H9 (cell line): Measurements from ENCODE around the gene CORO7. TPM values are rescaled to one million over a fixed set of nuclear protein-coding genes. Genes with fewer than 3 reads are reported as not detected.
A peak's percentile ranks its signal among the peaks of the same experiment; 100 is the strongest.

Source experiments
- DNase-seq: peaks from one replicate; pipeline ENCODE4 v3.0.0-alpha.2; 2017
- H2AFZ ChIP-seq: one replicate; pipeline ENCODE4 v1.6.1; 2013; ENCODE audit warnings: mild to moderate bottlenecking, low read length, control low read depth, moderate library complexity
- H2AK5ac ChIP-seq: 2 replicates; pipeline ENCODE4 v1.6.1; 2013; ENCODE audit warnings: low read length, control low read depth, mixed read lengths; ENCODE audit not compliant: insufficient read length
- H2BK120ac ChIP-seq: one replicate; pipeline ENCODE4 v1.6.1; 2013; ENCODE audit warnings: low read depth, mild to moderate bottlenecking, low read length, control low read depth, inconsistent platforms; ENCODE audit not compliant: poor library complexity, severe bottlenecking
- H2BK12ac ChIP-seq: 2 replicates; pipeline ENCODE4 v1.6.1; 2013; ENCODE audit warnings: low read length, control low read depth, mixed read lengths, low read depth; ENCODE audit not compliant: insufficient read length
- H2BK15ac ChIP-seq: 2 replicates; pipeline ENCODE4 v1.6.1; 2013; ENCODE audit warnings: low read depth, low read length, control low read depth
- H2BK20ac ChIP-seq: one replicate; pipeline ENCODE4 v1.6.1; 2013; ENCODE audit warnings: low read depth, mild to moderate bottlenecking, low read length, control low read depth, inconsistent platforms; ENCODE audit not compliant: poor library complexity, severe bottlenecking
- H2BK5ac ChIP-seq: 2 replicates; pipeline ENCODE4 v1.6.1; 2013; ENCODE audit warnings: low read length, control low read depth, mixed read lengths; ENCODE audit not compliant: insufficient read length
- H3K14ac ChIP-seq: 2 replicates; pipeline ENCODE4 v1.6.1; 2013; ENCODE audit warnings: low read length, control low read depth; ENCODE audit not compliant: insufficient read depth
- H3K18ac ChIP-seq: 2 replicates; pipeline ENCODE4 v1.6.1; 2013; ENCODE audit warnings: low read depth, mild to moderate bottlenecking, mixed read lengths, low read length, control low read depth; ENCODE audit not compliant: insufficient read length
- H3K23ac ChIP-seq: 2 replicates; pipeline ENCODE4 v1.6.1; 2013; ENCODE audit warnings: low read length, control low read depth, mixed read lengths, low read depth; ENCODE audit not compliant: insufficient read length
- H3K23me2 ChIP-seq: 2 replicates; pipeline ENCODE4 v1.6.1; 2013; ENCODE audit warnings: low read depth, mild to moderate bottlenecking, mixed read lengths, low read length, control low read depth; ENCODE audit not compliant: insufficient read length, poor library complexity, severe bottlenecking
- H3K27ac ChIP-seq: 2 replicates; pipeline ENCODE4 v1.5.1; 2013; ENCODE audit warnings: low read length, control low read depth, mixed read lengths, low read depth; ENCODE audit not compliant: insufficient read length
- H3K27me3 ChIP-seq: 2 replicates; pipeline ENCODE4 v1.6.1; 2013; ENCODE audit warnings: low read length, control low read depth, inconsistent platforms; ENCODE audit not compliant: insufficient read depth
- H3K4ac ChIP-seq: 2 replicates; pipeline ENCODE4 v1.6.1; 2013; ENCODE audit warnings: low read depth, mild to moderate bottlenecking, control low read depth, inconsistent platforms, low read length, moderate library complexity
- H3K4me1 ChIP-seq: 2 replicates; pipeline ENCODE4 v1.6.1; 2013; ENCODE audit warnings: low read length, control low read depth, inconsistent platforms; ENCODE audit not compliant: insufficient read depth
- H3K4me2 ChIP-seq: 2 replicates; pipeline ENCODE4 v1.6.1; 2013; ENCODE audit warnings: low read length, control low read depth, mixed read lengths; ENCODE audit not compliant: insufficient read length, insufficient read depth
- H3K56ac ChIP-seq: 2 replicates; pipeline ENCODE4 v1.6.1; 2013; ENCODE audit warnings: low read depth, mild to moderate bottlenecking, mixed read lengths, low read length, control low read depth; ENCODE audit not compliant: insufficient read length
- H3K79me1 ChIP-seq: 2 replicates; pipeline ENCODE4 v1.6.1; 2013; ENCODE audit warnings: low read depth, mild to moderate bottlenecking, moderate library complexity, low read length, control low read depth, inconsistent platforms; ENCODE audit not compliant: insufficient read depth, poor library complexity, severe bottlenecking
- H3K79me2 ChIP-seq: 2 replicates; pipeline ENCODE4 v1.6.1; 2013; ENCODE audit warnings: low read length, control low read depth, inconsistent platforms; ENCODE audit not compliant: insufficient read depth
- H3K9ac ChIP-seq: 2 replicates; pipeline ENCODE4 v1.6.1; 2013; ENCODE audit warnings: low read length, control low read depth, mixed read lengths; ENCODE audit not compliant: insufficient read length; ENCODE audit errors: extremely low read depth
- H3K9me3 ChIP-seq: one replicate; pipeline ENCODE4 v1.6.1; 2013; ENCODE audit warnings: low read depth, low read length, inconsistent platforms; ENCODE audit not compliant: control insufficient read depth
- H3T11ph ChIP-seq: one replicate; pipeline ENCODE4 v1.6.1; 2013; ENCODE audit warnings: mild to moderate bottlenecking, low read length, control low read depth, inconsistent platforms
- H4K20me1 ChIP-seq: one replicate; pipeline ENCODE4 v1.6.1; 2013; ENCODE audit not compliant: control insufficient read depth, insufficient read length, insufficient read depth
- H4K5ac ChIP-seq: 2 replicates; pipeline ENCODE4 v1.6.1; 2013; ENCODE audit warnings: low read depth, mild to moderate bottlenecking, mixed read lengths, low read length, control low read depth; ENCODE audit not compliant: insufficient read length
- H4K8ac ChIP-seq: replicated peaks from 2 replicates; pipeline ENCODE4 v1.6.1; 2013; ENCODE audit warnings: low read length, control low read depth, mixed read lengths, low read depth; ENCODE audit not compliant: insufficient read length
- H4K91ac ChIP-seq: 2 replicates; pipeline ENCODE4 v1.6.1; 2013; ENCODE audit warnings: low read depth, mild to moderate bottlenecking, moderate library complexity, mixed read lengths, low read length, control low read depth; ENCODE audit not compliant: insufficient read length
- H3K27ac Mint-ChIP-seq, 3 experiments: 2 replicates in 2 of 3; 3 replicates in 1 of 3; pipeline ENCODE4 v1.8.0; 2020 to 2021; ENCODE audit warnings: mixed read lengths in 3 of 3, mild to moderate bottlenecking in 1 of 3, moderate library complexity in 1 of 3
- H3K27me3 Mint-ChIP-seq: 2 replicates; pipeline ENCODE4 v1.8.0; 2021; ENCODE audit warnings: low read depth, mild to moderate bottlenecking, moderate library complexity, mixed read lengths
- H3K36me3 Mint-ChIP-seq, 3 experiments: 2 replicates in 2 of 3; 3 replicates in 1 of 3; pipeline ENCODE4 v1.8.0; 2020 to 2021; ENCODE audit warnings: low read depth in 3 of 3, mixed read lengths in 3 of 3; ENCODE audit not compliant: insufficient read depth in 1 of 3
- H3K4me1 Mint-ChIP-seq, 2 experiments: 2 replicates each; pipeline ENCODE4 v1.8.0; 2020; ENCODE audit warnings: mixed read lengths in 2 of 2
- H3K4me3 Mint-ChIP-seq, 2 experiments: 2 replicates in 1 of 2; 3 replicates in 1 of 2; pipeline ENCODE4 v1.8.0; 2020 to 2021; ENCODE audit warnings: mild to moderate bottlenecking in 2 of 2, mixed read lengths in 2 of 2, moderate library complexity in 1 of 2
- H3K9me3 Mint-ChIP-seq, 2 experiments: 2 replicates in 1 of 2; 3 replicates in 1 of 2; pipeline ENCODE4 v1.8.0; 2020; ENCODE audit warnings: mild to moderate bottlenecking in 2 of 2, mixed read lengths in 2 of 2, moderate library complexity in 1 of 2
- CTCF ChIP-seq: fragments of 200-600 bp; sonication (generic); conservative IDR thresholded peaks from 3 replicates; pipeline ENCODE4 v1.8.0; 2021; ENCODE audit warnings: antibody characterized with exemption, mild to moderate bottlenecking
- WGBS: extraction: QIAGEN DNeasy Blood & Tissue Kit; methylation state at CpG from one replicate; pipeline ENCODE4 v1.1.7; 2013; ENCODE audit warnings: missing lambda C conversion rate, low lambda C conversion rate, mixed read lengths; ENCODE audit not compliant: insufficient read length; ENCODE audit errors: extremely low coverage; 5-methylcytosine and 5-hydroxymethylcytosine counted together
- total RNA-seq: library from RNA; stranded (reverse); gene quantifications from 2 replicates; pipeline ENCODE4 v1.2.1, GENCODE V29; 2021

Gene CORO7
- total RNA-seq, 1 experiment from 2014 or later, result 38.4 TPM

GRCh38 chr16:4460936-4461249 is 44.5 kb upstream of the CORO7 start:
- Mint-ChIP-seq H3K9me3 (no peaks in the 10 kb centered on the region), H3K27me3 (no peaks in the 10 kb centered on the region; the same call in 1 of the 2 replicates), H3K4me3 (no peak overlapping the region), H3K36me3 (peaks cover 16 to 54% (median 44%) of the 10 kb centered on the region in 3 experiments; a peak in 6 of 7 replicates), H3K4me1 (peaks cover 14 to 24% of the 10 kb centered on the region in 2 experiments), H3K27ac (peak overlapping the region in 2 of 3 experiments; percentile 68 to 96; a peak in 4 of 7 replicates)
- no peak overlapping the region for H3K18ac ChIP-seq
- H3K9me3 ChIP-seq, result no peaks in the 10 kb centered on the region
- H3K4ac ChIP-seq, result no peak overlapping the region
- no peak overlapping the region for H3K14ac ChIP-seq
- H3K79me2 ChIP-seq, result no peaks in the 10 kb centered on the region
- no peak overlapping the region for H2BK20ac ChIP-seq
- no peak overlapping the region for H2BK15ac ChIP-seq
- no peaks in the 10 kb centered on the region for H3K27me3 ChIP-seq
- no peak overlapping the region for H3K27ac ChIP-seq
- DNase-seq, result no peak
- no peaks in the 10 kb centered on the region for H3K23me2 ChIP-seq
- H3K56ac ChIP-seq, result no peak overlapping the region
- H2BK120ac ChIP-seq, result no peak overlapping the region
- no peak overlapping the region for H2BK12ac ChIP-seq
- H2BK5ac ChIP-seq, result no peak overlapping the region
- H3T11ph ChIP-seq, result no peak overlapping the region
- H2AFZ ChIP-seq, result no peak overlapping the region
- no peak overlapping the region for H4K91ac ChIP-seq
- no peak overlapping the region for H2AK5ac ChIP-seq
- H4K8ac ChIP-seq, result no peak overlapping the region
- no CpG with 5 or more reads among the region's 5 CpGs for WGBS
- no peaks in the 10 kb centered on the region for H3K4me1 ChIP-seq
- H3K23ac ChIP-seq, result no peak overlapping the region
- no peaks in the 10 kb centered on the region for H3K79me1 ChIP-seq
- H3K4me2 ChIP-seq, result no peak overlapping the region
- H3K9ac ChIP-seq, result no peak overlapping the region
- no peak overlapping the region for H4K5ac ChIP-seq
- TF ChIP-seq CTCF, result no peak
- no peaks in the 10 kb centered on the region for H4K20me1 ChIP-seq
